HG02623 (cell line): ENCODE measurements around the gene PLCE1.

ENCODE experiments used
- ATAC-seq: cut with Tn5 transposase; IDR thresholded peaks from one replicate; pipeline ENCODE4 v1.9.1; 2021; ENCODE audit warnings: moderate library complexity; ENCODE audit not compliant: unreplicated experiment

Gene PLCE1

GRCh38 chr10:94016727-94017714, 23.3 kb downstream of the PLCE1 start:
- no peak for ATAC-seq

GRCh38 chr10:94018107-94018506, 24.4 kb downstream of the PLCE1 start:
- no peak for ATAC-seq

- ATAC-seq: no peak
Measured at GRCh38 chr10:94023906-94024305, 30.2 kb downstream of the PLCE1 start.

GRCh38 chr10:94024407-94024806, 30.7 kb downstream of the PLCE1 start:
- no peak for ATAC-seq

- ATAC-seq: no peak
Measured at GRCh38 chr10:94025806-94026205, 32.1 kb downstream of the PLCE1 start.

- no peak for ATAC-seq
Measured at GRCh38 chr10:94027197-94027596, 33.5 kb downstream of the PLCE1 start.

GRCh38 chr10:94029955-94030354, 36.2 kb downstream of the PLCE1 start:
- no peak for ATAC-seq

- no peak for ATAC-seq
Measured at GRCh38 chr10:94035982-94036765, 42.4 kb downstream of the PLCE1 start.

GRCh38 chr10:94036766-94037033, 43.0 kb downstream of the PLCE1 start:
- no peak for ATAC-seq

- ATAC-seq: no peak
Measured at GRCh38 chr10:94037286-94037685, 43.6 kb downstream of the PLCE1 start.

GRCh38 chr10:94038024-94038423, 44.3 kb downstream of the PLCE1 start:
- no peak for ATAC-seq

GRCh38 chr10:94041206-94041605, 47.5 kb downstream of the PLCE1 start:
- no peak for ATAC-seq

- no peak for ATAC-seq
Measured at GRCh38 chr10:94042001-94042833, 48.5 kb downstream of the PLCE1 start.

GRCh38 chr10:94042834-94043175, 49.1 kb downstream of the PLCE1 start:
- no peak for ATAC-seq
